ENCODE measurements around the gene LRP1. TPM values are rescaled to one million over a fixed set of nuclear protein-coding genes. Genes with fewer than 3 reads are reported as not detected.

Gene LRP1
- total and polyA plus RNA-seq, 2 experiments from 2014 or later = 26.6 to 145 TPM

- no peak for TF ChIP-seq ZNF462 (CRISPR knock-in tag; IDR thresholded peaks at IDR 0.05)
- TF ChIP-seq EZH2phosphoT487 (IDR thresholded peaks at IDR 0.05; ENCODE audit: unreplicated experiment) = no peak
- TF ChIP-seq POLR2AphosphoS5 (IDR thresholded peaks at IDR 0.05; ENCODE audit: low read depth) = no peak
- no peak for TF ChIP-seq JUNB (IDR thresholded peaks at IDR 0.05; ENCODE audit: unreplicated experiment)
- TF ChIP-seq CREB1 (CRISPR knock-in tag; IDR thresholded peaks at IDR 0.05; ENCODE audit: low read depth) = no peak
- TF ChIP-seq REST (IDR thresholded peaks at IDR 0.05; ENCODE audit: unreplicated experiment) = no peak
- TF ChIP-seq EZH2 (IDR thresholded peaks at IDR 0.05; ENCODE audit: low read depth, unreplicated experiment) = no peak
- TF ChIP-seq ZNF331 (CRISPR knock-in tag; IDR thresholded peaks at IDR 0.05; ENCODE audit: low read depth) = no peak
- no peak for TF ChIP-seq STAT1 (IDR thresholded peaks at IDR 0.05; ENCODE audit: unreplicated experiment)
- TF ChIP-seq ETS1 (IDR thresholded peaks at IDR 0.05) = no peak
These were observed 132.1 kb downstream of the LRP1 start (continued) for GRCh38 chr12:57260366-57260765.
